PC-9 (cell line): Measurements from ENCODE around the gene RNF38. TPM values are rescaled to one million over a fixed set of nuclear protein-coding genes. Genes with fewer than 3 reads are reported as not detected.
"Not testable (repeated sequence)": the region's sequence is repeated elsewhere in the genome, so short reads cannot be mapped to it uniquely, and the experiment has no call there.

Experiments used
- BruUV-seq: library from RNA; stranded (reverse); fragments of 400-500 nt; replicated peaks from 2 replicates; lab custom pipeline; 2021; lab: Mats Ljungman, UMichigan
- CTCF ChIA-PET: fragments of 300-600 bp; sonication (Branson Sonifier 250); formaldehyde crosslinking; loops from one replicate; lab custom pipeline; 2022; ENCODE audit warnings: antibody characterized with exemption; lab: Charles Lee
- POLR2A ChIA-PET: fragments of 300-600 bp; sonication (Branson Sonifier 250); formaldehyde crosslinking; loops from one replicate; lab custom pipeline; 2022; ENCODE audit warnings: antibody characterized with exemption; ENCODE audit not compliant: unreplicated experiment; lab: Charles Lee
- DNase-seq, 2 experiments: peaks; one replicate each; pipeline versions ENCODE4 v3.0.0 to v3.0.0-alpha.2; 2015 to 2022; ENCODE audit warnings: mixed read lengths in 1 of 2
- H2AFZ ChIP-seq: fragments of 200-600 bp; sonication (generic); 2 replicates; pipeline ENCODE4 v1.8.1; 2017; ENCODE audit warnings: antibody characterized with exemption
- H3F3A ChIP-seq: fragments of 200-600 bp; sonication (generic); 2 replicates; pipeline ENCODE4 v1.8.1; 2017; ENCODE audit warnings: antibody characterized with exemption, mild to moderate bottlenecking, low read depth; ENCODE audit not compliant: insufficient read depth
- H3K27ac ChIP-seq: fragments of 200-600 bp; sonication (generic); 2 replicates; pipeline ENCODE4 v1.6.1; 2016; ENCODE audit warnings: mixed run types
- H3K27me3 ChIP-seq: fragments of 200-600 bp; sonication (generic); 2 replicates; pipeline ENCODE4 v1.6.1; 2016; ENCODE audit warnings: low read depth, mixed run types; ENCODE audit not compliant: insufficient read depth
- H3K36me3 ChIP-seq: fragments of 200-600 bp; sonication (generic); 2 replicates; pipeline ENCODE4 v1.6.1; 2016; ENCODE audit warnings: low read depth, mixed run types
- H3K4me1 ChIP-seq: fragments of 200-600 bp; sonication (generic); replicated peaks from 2 replicates; pipeline ENCODE4 v1.6.1; 2016; ENCODE audit warnings: mixed run types; ENCODE audit not compliant: insufficient read depth
- H3K4me2 ChIP-seq: fragments of 200-600 bp; sonication (generic); 2 replicates; pipeline ENCODE4 v1.6.1; 2017; ENCODE audit warnings: mixed run types
- H3K4me3 ChIP-seq: fragments of 200-600 bp; sonication (generic); 2 replicates; pipeline ENCODE4 v1.6.1; 2016; ENCODE audit warnings: mixed run types
- H3K79me2 ChIP-seq: fragments of 200-600 bp; sonication (generic); 2 replicates; pipeline ENCODE4 v1.6.1; 2017; ENCODE audit warnings: low read depth, mixed run types
- H3K9me2 ChIP-seq: fragments of 200-600 bp; sonication (generic); 2 replicates; pipeline ENCODE4 v1.8.1; 2017; ENCODE audit warnings: mild to moderate bottlenecking; ENCODE audit not compliant: insufficient read depth
- H3K9me3 ChIP-seq: fragments of 200-600 bp; sonication (generic); 2 replicates; pipeline ENCODE4 v1.8.1; 2016; ENCODE audit warnings: low read depth; ENCODE audit not compliant: insufficient read depth
- H4K20me1 ChIP-seq: fragments of 200-600 bp; sonication (generic); 2 replicates; pipeline ENCODE4 v1.8.1; 2017; ENCODE audit not compliant: insufficient read depth
- EZH2 ChIP-seq: fragments of 200-600 bp; sonication (generic); IDR thresholded peaks from 2 replicates; pipeline ENCODE4 v1.8.0; 2017; ENCODE audit warnings: antibody characterized with exemption, low read depth
- intact Hi-C: fragments of 100-400 bp; cut with micrococcal nuclease; formaldehyde crosslinking; loops from one replicate; pipeline ENCODE4 v1.10.0; 2022; ENCODE audit not compliant: unreplicated experiment
- total RNA-seq: library from RNA; stranded (reverse); gene quantifications from 2 replicates; pipeline ENCODE4 v1.2.3, GENCODE V29; 2021
- TF ChIP-seq, protein P1 (sequence below): fragments of 200-600 bp; sonication (generic); conservative IDR thresholded peaks from 2 replicates; pipeline ENCODE4 v1.6.1; 2017; ENCODE audit warnings: mixed run types, antibody characterized with exemption, mild to moderate bottlenecking, moderate library complexity

RNF38 gene
- total RNA-seq, 1 experiment from 2014 or later = 17.5 TPM

DNA sequence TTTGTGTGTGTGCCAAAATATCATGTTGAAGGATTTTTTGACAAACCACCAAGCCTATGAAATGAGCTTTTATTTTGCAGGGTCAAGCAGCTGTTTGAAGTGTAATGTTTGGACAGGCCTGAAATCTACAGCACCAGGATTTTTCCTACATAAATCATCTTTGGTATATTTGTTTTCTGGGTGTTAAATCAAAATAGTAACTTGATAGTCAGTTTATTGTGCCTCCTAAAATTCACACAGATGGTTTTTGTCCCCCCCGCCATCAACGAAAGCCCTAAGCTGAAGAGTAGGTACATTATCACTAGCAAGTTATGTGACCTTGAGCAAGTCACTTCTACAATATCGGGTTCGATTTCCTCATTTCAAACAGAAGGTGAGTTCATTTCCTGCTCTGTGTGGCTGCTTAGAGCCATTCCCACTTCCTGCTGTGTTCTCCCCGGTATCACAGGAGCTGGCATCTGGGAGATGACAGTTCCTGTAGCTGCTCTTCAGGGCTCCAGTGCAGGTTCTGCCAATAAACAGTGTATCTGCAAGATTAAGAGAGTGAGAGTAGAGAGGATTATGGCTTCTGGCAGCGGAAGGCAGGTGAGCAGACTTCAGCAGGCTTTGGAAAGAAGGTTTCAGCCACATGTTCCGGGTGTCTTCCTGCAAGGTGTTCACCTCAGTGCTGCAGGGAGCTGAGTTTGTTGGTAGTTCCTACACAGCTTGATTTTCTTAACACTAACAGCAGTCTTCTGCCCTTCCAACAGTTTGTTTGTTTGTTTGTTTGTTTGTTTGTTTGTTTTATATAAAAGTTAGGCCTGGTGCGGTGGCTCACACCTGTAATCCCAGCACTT, 93.4 kb downstream of the RNF38 start:
- H3K9me2 ChIP-seq = no peaks in the 10 kb centered on the region
- peak in 1 of 2 experiments; percentile 88 for DNase-seq
- H3K4me3 ChIP-seq = peak overlapping the region; percentile 10; the same call in 1 of the 2 replicates
- CTCF ChIA-PET = interaction anchor here (0.5 to 0.6 kb wide), 2 partner anchors 30 to 64 kb away, joined by 5 to 12 read pairs; no protein-coding TSS in a partner anchor
- H3K4me1 ChIP-seq = peaks cover 21% of the 10 kb centered on the region
- no peaks in the 10 kb centered on the region for H3K27me3 ChIP-seq
- H3K36me3 ChIP-seq = no peaks in the 10 kb centered on the region
- intact Hi-C loops = no loop called here
- H3F3A ChIP-seq = peaks cover 21% of the 10 kb centered on the region
- POLR2A ChIA-PET = interaction anchor here (0.6 kb wide), 2 partner anchors 31 to 61 kb away, joined by 4 to 5 read pairs; no protein-coding TSS in a partner anchor
- peak overlapping the region; percentile 43 for H3K4me2 ChIP-seq
- no peaks in the 10 kb centered on the region for H3K79me2 ChIP-seq
- no TSS peak for BruUV-seq
- no peaks in the 10 kb centered on the region for H4K20me1 ChIP-seq
- H3K27ac ChIP-seq = peak overlapping the region; percentile 71
- no peaks in the 10 kb centered on the region for H3K9me3 ChIP-seq
- no peak for TF ChIP-seq EZH2
- TF ChIP-seq, protein P1, sequence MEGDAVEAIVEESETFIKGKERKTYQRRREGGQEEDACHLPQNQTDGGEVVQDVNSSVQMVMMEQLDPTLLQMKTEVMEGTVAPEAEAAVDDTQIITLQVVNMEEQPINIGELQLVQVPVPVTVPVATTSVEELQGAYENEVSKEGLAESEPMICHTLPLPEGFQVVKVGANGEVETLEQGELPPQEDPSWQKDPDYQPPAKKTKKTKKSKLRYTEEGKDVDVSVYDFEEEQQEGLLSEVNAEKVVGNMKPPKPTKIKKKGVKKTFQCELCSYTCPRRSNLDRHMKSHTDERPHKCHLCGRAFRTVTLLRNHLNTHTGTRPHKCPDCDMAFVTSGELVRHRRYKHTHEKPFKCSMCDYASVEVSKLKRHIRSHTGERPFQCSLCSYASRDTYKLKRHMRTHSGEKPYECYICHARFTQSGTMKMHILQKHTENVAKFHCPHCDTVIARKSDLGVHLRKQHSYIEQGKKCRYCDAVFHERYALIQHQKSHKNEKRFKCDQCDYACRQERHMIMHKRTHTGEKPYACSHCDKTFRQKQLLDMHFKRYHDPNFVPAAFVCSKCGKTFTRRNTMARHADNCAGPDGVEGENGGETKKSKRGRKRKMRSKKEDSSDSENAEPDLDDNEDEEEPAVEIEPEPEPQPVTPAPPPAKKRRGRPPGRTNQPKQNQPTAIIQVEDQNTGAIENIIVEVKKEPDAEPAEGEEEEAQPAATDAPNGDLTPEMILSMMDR = no peak
- H2AFZ ChIP-seq = peak overlapping the region; percentile 24; the same call in 1 of the 2 replicates

GRCh38 chr9:36304366-36304765, 95.7 kb downstream of the RNF38 start:
- H2AFZ ChIP-seq, H3K27me3 ChIP-seq, H3K79me2 ChIP-seq, POLR2A ChIA-PET, H3K4me2 ChIP-seq, H3K9me3 ChIP-seq, DNase-seq, H4K20me1 ChIP-seq, H3K27ac ChIP-seq, H3K36me3 ChIP-seq, BruUV-seq, H3K4me3 ChIP-seq, intact Hi-C loops, H3K9me2 ChIP-seq: not testable (repeated sequence)
- Histone ChIP-seq H3F3A (peaks cover 21% of the 10 kb centered on the region), H3K4me1 (peaks cover 21% of the 10 kb centered on the region)
- CTCF ChIA-PET = interaction anchor here (0.6 kb wide), 1 partner anchor 37 kb away, joined by 6 read pairs; no protein-coding TSS in a partner anchor

DNA sequence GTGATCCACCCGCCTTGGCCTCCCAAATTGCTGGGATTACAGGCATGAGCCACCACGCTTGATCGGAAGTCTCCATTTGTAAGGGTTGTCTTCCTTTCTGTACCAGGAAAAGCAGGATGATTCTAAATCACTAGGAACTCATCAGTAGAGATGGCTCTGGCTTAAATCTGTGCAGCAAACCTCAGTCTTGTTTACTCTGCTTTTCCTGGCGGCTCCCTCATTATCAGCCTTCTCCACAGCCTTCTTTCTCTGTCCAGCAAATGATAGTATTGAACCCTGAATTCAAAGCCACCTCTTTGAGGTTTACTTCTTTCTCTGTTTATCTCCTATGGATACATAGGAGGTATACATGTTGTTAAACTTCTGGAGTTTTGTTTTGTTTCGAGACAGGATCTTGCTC, 98.8 kb downstream of the RNF38 start:
- H3K9me3 ChIP-seq = no peaks in the 10 kb centered on the region
- H3K27me3 ChIP-seq = no peaks in the 10 kb centered on the region
- H3K79me2 ChIP-seq = no peaks in the 10 kb centered on the region
- no peak overlapping the region for H3K4me2 ChIP-seq
- no TSS peak for BruUV-seq
- H3K27ac ChIP-seq = no peak overlapping the region
- no peaks in the 10 kb centered on the region for H3K9me2 ChIP-seq
- no peaks in the 10 kb centered on the region for H3K36me3 ChIP-seq
- intact Hi-C loops = no loop called here
- peaks cover 30% of the 10 kb centered on the region for H3F3A ChIP-seq
- TF ChIP-seq, protein P1 = no peak
- no peak for TF ChIP-seq EZH2
- ChIA-PET POLR2A (interaction anchor here (0.7 kb wide), 1 partner anchor 19 kb away, joined by 3 read pairs; no protein-coding TSS in a partner anchor), CTCF (no interaction called here)
- H2AFZ ChIP-seq = no peak overlapping the region
- H4K20me1 ChIP-seq = no peaks in the 10 kb centered on the region
- H3K4me1 ChIP-seq = peaks cover 37% of the 10 kb centered on the region
- no peak for DNase-seq
- no peak overlapping the region for H3K4me3 ChIP-seq
